Dermis blood vessel endothelial cell (primary cell): ENCODE measurements around the gene TMEM258. TPM values are rescaled to one million over a fixed set of nuclear protein-coding genes. Genes with fewer than 3 reads are reported as not detected.

Experiments
- DNase-seq: peaks from one replicate; pipeline ENCODE4 v3.0.0; 2010
- total RNA-seq: library from RNA; depleted of rRNA; stranded (reverse); fragments of >200 nt; gene quantifications from 2 replicates; pipeline ENCODE4 v1.2.3, GENCODE V29; 2014

TMEM258 gene
- total RNA-seq, 1 donor from 2014 or later: 41.0 TPM

- no peak for DNase-seq
Observed at GRCh38 chr11:61775606-61776554, 16.5 kb downstream of the TMEM258 start.

GRCh38 chr11:61775106-61775505, 17.3 kb downstream of the TMEM258 start:
- DNase-seq: no peak

DNA sequence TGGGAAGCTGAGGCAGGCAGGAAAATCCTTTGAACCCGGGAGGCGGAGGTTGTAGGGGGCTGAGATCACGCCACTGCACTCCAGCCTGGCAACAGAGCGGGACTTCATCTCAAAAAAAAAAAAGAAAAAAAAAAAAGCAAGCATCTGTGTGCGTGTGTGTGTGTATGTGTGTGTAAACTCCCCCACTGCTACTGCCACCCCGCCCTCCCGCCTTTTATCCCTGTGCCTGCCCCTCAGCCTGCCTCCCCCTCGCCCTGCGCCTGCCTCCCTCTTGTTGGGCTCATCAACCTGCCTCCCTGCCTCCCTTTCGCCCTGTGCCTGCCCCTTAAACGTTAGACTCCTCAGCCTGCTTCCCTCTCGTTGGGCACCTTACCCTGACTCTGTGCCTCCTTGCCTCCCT, 18.0 kb downstream of the TMEM258 start:
- no peak for DNase-seq

DNA sequence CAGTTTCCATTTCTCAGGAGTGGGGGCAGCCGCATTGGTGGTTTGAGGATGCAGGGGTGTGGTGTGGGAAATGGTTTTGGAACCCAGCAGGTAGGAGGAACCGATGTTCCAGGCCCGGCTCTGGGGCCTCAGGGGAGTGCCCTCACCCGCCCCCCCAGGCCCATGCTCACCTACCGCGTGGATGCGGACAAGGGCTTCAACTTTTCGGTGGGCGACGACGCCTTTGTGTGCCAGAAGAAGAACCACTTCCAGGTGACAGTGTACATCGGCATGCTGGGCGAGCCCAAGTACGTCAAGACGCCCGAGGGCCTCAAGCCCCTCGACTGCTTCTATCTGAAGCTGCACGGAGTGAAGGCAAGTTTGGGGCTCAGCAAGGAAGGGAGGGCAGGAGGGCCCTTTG, 18.6 kb downstream of the TMEM258 start:
- DNase-seq: no peak

DNA sequence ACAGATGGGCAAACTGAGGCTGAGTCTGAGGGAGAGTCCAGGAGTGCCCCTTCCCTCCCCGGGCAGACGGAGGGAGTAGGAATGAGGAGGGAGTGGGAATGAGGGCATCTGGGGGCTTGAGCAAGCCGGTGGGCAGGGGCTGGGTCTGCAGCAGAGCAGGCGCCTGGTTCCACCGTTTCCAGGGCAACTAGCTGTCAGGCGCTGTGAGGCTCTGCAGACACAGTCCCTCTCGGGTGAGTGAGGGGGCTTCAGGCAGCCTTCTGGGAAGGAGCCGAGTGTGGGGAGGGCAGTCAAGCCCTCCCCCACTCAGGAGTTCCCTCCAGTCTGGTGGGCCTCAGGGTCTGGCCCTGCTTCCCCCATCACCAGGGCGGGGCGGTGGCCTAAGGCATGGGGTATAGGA, 19.0 kb downstream of the TMEM258 start:
- DNase-seq: no peak

- DNase-seq: no peak
Observed at GRCh38 chr11:61771985-61772455, 20.4 kb downstream of the TMEM258 start.

- DNase-seq: no peak
Observed at GRCh38 chr11:61771195-61771894, 21.1 kb downstream of the TMEM258 start.

GRCh38 chr11:61769946-61770683, 22.3 kb downstream of the TMEM258 start:
- DNase-seq: no peak

- DNase-seq: no peak
Observed at GRCh38 chr11:61769169-61769920, 23.1 kb downstream of the TMEM258 start.

GRCh38 chr11:61768376-61769076, 23.9 kb downstream of the TMEM258 start:
- DNase-seq: no peak

DNA sequence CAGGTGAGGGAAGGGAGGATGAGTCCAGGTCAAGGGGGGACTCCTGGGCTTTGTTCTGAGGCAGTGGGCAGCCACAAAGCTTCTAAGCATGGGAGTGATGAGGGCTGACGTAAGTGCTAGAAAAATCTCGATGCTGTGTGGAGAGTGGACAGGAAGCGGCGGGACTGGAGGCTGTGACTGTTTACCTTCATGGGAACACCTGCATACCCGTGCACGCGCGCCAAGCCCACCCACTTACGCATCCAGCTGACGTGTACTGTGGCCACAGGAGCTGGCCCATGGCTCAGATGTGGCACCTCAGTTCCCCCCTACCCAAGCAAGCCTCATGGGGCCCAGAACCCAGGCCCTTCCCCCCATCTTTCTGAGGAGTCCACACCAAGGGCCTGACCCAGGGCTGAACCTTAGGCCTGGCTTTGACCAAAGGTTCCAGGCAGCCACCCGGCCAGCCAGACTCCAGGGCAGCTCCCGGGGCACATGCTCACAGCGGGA, 26.0 kb downstream of the TMEM258 start:
- no peak for DNase-seq

DNA sequence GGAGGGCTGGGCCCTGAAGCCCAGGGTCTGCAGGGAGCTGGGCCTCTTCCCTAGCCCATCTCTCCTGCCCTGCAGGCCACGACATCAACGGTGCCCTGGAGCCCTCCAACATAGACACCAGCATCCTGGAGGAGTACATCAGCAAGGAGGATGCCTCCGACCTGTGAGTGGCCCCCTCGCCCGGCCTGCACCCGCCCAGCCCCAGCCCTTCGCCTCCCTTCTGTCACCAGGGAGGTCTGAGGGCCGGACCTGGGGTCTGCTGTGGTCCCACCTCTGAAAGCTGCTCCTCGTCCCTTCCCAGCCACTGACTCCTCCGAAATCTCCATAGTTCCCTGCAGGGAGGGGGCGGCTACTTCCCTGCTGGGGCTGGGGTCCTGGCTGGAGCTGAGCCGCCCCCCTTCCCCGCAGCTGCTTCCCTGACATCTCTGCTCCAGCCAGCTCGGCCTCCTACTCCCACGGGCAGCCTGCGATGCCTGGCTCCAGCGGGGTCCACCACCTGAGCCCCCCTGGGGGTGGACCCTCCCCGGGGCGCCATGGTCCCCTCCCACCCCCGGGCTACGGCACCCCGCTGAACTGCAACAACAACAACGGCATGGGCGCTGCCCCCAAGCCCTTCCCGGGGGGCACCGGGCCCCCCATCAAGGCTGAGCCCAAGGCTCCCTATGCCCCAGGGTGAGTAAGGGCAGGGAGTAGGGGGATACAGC, 26.7 kb downstream of the TMEM258 start:
- no peak for DNase-seq

- DNase-seq: no peak
Observed at GRCh38 chr11:61764606-61765260, 27.7 kb downstream of the TMEM258 start.

DNA sequence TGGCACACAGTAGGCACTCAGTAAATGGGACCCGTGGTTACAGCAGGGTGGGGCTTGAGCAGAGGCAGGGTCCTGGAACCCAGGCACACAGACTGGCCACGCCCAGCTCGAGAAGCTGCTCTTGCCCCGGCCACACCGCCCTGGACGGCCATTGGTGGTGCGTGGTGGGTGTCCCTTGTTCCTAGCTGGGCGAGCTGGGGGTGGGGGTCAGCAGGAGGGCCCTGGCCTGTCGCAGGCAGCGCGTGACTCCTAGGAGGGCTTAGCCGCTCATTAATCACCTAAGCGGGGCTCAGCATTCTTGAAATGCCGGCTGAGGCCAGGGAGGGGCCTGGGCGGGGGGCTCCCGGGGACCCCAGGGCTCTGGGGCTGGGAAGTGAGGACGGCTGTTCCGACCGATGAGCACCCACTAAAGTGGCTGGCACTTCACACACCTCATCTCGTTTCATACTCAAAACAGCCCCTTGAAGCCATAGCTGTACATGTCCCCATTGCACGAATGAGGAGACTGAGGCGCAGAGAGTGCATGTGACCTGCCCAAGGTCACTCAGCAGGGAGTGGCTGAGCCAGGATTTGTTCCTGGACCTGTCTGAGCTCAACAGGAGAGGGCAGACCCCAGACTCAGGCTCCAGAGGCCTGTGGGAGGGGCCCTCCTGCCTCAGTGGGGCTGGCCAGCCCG, 28.3 kb downstream of the TMEM258 start:
- DNase-seq: no peak

GRCh38 chr11:61762798-61763197, 29.6 kb downstream of the TMEM258 start:
- no peak for DNase-seq

GRCh38 chr11:61762223-61762615, 30.2 kb downstream of the TMEM258 start:
- DNase-seq: no peak

DNA sequence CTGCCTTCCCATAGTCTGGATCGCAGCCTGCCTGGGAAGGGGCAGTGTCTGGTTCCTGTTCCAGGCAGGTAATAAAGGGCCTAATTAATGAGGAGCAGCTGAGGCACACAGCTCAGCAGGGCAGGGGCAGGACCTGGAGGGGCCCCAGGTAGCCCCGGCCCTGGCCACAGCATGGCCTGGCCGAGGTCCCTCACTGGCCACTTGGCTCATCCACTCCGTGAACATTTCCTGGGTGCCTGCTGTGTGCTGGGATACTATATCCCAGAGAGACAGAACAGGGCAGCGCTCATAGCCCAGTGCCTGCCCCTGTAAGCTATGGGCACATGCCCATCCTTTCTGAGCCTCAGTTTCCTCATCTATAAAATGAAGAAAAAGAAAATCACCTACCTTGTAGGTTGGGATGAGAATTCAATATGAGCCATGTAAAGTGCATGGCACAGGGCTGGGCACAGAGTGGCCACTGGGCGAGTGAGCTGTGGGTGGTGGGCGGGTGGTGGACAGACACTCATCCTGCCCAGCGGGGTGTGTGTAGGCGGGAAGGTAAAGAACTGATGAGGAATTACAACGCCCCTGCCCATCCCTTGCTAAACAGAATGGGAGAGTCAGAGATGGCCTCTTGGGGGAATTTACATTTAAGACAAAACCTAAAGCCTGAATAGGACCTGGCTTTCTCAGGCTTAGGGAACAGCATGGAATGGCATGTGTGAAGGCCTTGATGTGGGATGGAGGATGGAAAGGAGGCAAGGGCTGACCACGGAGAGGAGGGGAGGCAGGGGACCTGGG, 30.8 kb downstream of the TMEM258 start:
- no peak for DNase-seq

- DNase-seq: no peak
Observed at GRCh38 chr11:61760946-61761345, 31.5 kb downstream of the TMEM258 start.
